Activated CD8-positive, alpha-beta memory T cell treated with anti-CD3 and anti-CD28 coated beads for 36 hours (primary cell): Measurements from ENCODE around the gene NOG. TPM values are rescaled to one million over a fixed set of nuclear protein-coding genes. Genes with fewer than 3 reads are reported as not detected.

Source experiments
- CTCF ChIA-PET: fragments of 350-600 bp; sonication (Branson Sonifier 250); formaldehyde crosslinking; loops from one replicate; lab custom pipeline; 2021; ENCODE audit warnings: antibody characterized with exemption; lab: Charles Lee
- POLR2A ChIA-PET: fragments of 350-600 bp; sonication (Branson Sonifier 250); formaldehyde crosslinking; loops from one replicate; lab custom pipeline; 2021; ENCODE audit warnings: antibody characterized with exemption; lab: Charles Lee
- total RNA-seq, 2 experiments: library from RNA; stranded (reverse); gene quantifications; one replicate each; pipeline ENCODE4 v1.2.3, GENCODE V29; 2021

NOG gene
- total RNA-seq, 2 experiments from 2014 or later = 0.15 TPM; not detected in 1

DNA sequence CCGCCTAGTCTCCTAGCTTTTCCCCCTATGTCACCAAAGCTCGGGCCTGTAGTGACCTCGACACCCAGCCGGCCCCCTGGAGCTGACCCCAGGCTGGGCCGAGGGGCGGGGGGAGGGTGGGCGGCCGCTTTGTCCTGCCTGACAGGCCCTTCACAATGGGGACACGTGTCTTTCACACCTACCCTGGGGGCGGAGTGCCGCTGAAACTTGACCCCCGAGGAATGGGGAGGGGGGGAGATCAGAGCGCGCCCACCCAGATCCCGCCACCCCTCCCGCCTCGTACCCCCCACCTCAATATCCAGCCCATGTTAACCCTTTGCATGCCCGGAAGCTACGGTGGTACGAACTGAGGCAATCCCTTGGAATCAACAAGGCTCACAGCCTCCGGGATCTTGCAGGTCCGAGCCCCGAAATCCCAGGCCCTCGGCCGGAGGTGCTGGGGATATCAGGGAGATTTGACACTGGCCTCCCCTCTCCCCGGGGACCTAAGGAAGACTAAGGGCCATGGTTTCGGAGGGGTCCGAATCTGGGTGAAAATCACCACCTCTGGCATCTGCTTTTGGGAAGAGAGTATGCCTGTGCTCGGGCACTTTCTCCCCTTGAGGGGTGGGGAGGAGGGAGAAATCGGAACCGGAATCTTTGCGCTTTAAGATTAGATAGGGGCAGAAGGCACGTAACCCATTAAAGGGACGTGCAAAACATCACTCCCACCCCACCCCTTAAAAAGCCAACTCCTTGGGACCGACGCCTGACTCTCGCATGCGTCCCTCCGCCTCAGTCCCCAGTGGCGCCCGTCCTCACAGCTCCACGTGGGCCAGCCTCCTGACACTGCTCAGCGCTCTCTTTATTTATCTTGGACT is 2.6 kb downstream of the NOG start:
- ChIA-PET POLR2A (no interaction called here), CTCF (interaction anchor here (1.4 to 3.3 kb wide), 3 partner anchors 9 to 120 kb away, joined by 4 to 13 read pairs (median 8); no protein-coding TSS in a partner anchor)

DNA sequence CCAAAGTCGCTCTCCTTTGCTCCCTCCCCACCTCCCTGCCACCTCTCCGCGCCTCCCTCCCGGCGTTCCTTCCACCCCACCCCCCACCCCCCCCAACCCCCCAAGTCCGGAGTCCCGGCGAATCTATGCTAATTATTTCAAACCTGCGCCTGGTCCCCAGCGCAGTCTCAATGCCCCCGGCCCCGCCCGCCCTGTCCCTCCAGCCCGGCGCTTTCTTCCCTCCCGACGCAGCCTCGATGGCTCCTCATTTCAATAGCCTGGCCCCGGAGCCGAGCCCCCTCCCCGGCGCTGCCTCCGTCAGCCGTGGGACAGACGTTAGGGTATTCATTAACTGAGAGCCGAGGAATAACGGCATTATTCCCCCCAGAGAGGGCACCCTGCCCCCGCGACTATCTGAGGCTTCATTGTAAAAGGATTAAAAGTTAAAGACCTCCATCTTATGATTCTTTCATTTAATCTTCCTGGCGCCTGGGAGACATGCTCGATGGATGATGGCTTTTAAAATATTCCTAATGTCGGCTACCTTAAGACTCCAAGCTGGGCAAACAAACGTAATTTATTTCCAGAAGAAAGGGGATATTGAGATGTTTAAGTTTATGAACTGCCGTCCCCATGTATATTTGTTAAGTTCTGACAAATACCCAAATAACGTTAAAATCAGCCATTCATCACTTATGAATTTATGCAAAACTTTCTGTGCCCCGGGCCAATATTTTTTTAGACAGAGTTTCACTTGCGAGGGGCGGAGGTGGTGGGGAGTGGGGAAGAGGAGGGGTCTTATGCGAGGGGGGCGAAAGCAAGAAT is 3.4 kb downstream of the NOG start:
- POLR2A ChIA-PET = no interaction called here
- CTCF ChIA-PET = interaction anchor here (3.3 kb wide), 1 partner anchor 119 kb away, joined by 13 read pairs; no protein-coding TSS in a partner anchor

DNA sequence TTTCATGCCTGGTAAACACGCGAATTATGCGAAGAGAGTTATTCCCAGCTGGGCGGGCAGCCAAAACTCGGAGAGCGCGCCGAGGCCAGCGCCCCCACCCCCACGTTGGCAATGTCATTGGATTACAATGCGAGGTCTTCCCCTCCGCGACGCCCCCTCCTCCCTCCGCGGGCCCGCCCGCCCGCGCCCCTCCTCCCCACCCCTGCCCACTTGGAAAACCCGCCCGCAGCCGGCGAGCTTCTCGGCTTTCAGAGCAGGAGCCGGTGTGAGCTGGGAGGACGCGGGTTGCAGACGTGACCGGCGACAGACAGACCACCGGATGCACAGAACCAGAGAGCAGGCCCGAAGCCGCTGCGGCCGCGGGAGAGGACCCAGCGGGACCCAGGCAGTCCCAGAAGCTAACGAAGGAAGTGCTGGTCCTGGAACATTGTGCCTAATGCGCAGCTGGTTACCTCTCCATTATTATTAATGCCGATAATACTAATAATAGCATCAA is 4.0 kb downstream of the NOG start:
- CTCF ChIA-PET = interaction anchor here (3.3 kb wide), 1 partner anchor 119 kb away, joined by 13 read pairs; no protein-coding TSS in a partner anchor
- POLR2A ChIA-PET = no interaction called here

DNA sequence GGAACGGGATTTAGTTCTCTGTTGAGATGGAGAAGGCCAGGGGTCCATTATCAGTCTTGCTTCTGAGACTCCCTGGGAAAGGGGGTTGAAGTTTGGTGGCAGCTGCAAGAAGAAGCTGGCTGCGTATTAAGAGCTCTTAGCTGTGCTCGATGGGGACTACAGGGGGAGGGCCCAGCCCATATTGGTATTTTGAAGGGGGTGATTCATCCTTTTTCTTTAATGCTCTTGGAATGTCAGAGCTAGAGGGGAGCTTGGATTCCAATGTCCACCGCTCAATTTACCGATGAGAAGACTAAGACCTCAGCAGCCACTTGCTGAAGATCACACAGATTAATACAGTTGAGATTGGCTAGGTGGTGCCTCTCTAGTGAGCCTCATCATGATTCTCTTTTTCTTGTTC is 5.0 kb downstream of the NOG start:
- ChIA-PET CTCF (interaction anchor here (3.3 kb wide), 1 partner anchor 118 kb away, joined by 13 read pairs; no protein-coding TSS in a partner anchor), POLR2A (no interaction called here)

DNA sequence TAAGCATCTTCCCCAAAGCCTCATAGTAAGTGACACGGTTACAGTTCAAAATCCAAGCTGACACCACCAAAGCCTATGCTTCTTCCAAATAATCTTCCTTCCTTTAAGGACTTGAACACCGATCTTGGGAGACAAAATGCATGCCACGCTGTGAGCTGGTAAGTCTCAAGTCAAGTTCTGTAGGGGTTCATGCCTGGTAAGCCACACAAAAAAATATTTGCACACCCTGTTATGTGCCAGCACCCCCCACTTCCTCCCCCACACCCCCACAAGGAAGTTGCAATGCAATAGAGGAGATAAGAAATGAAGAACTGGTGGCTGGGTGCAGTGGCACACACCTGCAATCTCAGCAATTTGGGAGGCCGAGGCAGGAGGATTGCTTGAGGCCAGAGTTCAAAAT is 5.6 kb downstream of the NOG start:
- ChIA-PET CTCF (interaction anchor here (3.3 kb wide), 1 partner anchor 117 kb away, joined by 13 read pairs; no protein-coding TSS in a partner anchor), POLR2A (no interaction called here)

DNA sequence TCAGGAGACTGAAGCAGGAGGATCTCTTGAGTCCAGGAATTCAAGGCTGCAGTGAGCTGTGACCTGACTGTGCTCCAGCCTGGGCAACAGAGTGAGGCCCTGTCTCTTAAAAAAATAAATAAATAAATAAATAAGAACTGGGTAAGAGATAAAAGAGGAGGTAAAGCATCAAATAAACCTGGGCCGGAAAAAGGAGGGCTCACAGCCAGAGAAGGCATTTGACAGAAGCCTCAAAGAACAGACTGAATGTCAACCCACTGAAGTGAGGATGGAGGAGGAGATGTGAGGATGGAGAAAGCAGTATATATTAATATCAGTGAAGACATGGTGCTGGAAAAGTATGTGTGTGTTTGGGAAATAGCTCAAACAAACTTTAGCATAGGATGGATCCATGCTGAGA is 6.1 kb downstream of the NOG start:
- ChIA-PET POLR2A (no interaction called here), CTCF (interaction anchor here (3.3 kb wide), 1 partner anchor 117 kb away, joined by 13 read pairs; no protein-coding TSS in a partner anchor)

DNA sequence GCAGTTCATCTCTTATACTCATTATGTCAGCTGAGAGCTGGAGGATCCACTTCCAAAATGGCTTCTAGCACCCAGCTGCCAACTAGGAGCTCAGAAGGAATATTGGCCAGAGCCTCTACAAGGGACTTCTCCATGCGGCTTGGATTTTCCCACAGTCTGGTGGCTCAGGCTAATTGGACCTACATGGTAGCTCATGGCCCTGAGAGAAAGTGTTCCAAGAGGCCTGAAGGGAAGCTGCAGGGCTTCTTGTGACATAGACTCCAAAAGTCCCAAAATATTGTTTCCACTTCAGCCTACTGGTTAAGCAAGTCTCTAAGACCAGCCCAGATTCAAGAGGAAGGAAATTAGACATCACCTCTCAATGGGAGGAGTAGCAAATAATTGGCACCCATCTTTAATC is 6.8 kb downstream of the NOG start:
- ChIA-PET CTCF (no interaction called here), POLR2A (no interaction called here)

DNA sequence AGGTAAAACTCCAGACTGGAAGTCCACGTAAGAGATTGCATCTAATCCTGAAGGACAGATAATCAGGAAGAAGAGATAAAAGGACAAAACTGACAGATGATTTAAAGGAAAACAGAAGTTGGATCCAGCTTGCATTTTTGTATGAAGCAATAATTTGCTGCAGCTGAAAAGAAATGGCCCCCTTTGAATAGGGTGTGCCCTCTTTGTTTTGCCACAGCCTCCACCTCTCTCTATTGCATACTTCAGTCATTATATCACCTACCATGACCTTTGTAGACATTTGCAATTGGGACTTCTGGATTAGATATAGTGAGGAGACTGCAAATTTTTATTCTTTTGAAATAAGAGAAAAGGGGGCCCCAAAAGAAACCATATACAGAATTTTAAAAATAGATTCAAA is 8.1 kb downstream of the NOG start:
- ChIA-PET POLR2A (no interaction called here), CTCF (interaction anchor here (1.6 kb wide), 1 partner anchor 114 kb away, joined by 5 read pairs; no protein-coding TSS in a partner anchor)

DNA sequence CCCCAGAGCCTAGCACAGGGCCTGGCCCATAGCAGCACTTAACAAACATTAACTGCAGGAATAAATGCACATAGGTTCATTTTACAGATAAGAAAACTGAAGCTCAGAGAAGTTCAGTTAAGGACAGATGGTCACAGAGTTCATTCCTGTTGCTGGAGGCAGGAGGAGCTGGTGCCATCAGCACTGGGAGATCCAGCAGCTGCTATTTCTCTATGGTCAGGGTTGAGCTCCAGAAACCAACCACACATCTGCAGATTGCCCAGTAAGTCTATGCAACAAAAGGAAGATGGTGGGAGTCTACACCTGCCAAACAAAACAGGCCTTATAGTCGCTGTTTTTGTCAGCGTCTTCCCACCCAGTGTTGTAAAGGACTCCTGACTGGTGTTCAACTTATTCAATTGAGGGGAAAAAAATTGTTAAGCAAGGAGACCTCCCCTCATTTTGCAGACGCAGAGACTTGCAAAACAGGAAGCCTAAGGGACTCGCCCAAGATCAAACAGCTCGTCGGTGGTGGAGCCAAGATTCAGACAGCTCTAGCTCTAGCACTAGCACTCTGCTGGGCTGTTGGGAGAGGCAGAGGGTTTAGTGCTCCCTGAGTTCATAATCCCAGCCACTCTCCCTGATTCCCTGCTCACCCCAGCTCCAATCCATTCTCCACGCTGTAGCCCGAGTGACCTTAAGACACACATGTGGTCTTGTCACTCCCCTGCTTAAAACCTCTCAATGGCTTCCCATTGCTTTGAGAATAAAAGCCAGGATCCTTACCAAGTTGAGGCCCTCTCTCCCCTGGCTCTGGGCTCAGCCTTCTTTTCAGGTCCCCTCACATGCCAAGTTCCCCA is 9.0 kb downstream of the NOG start:
- ChIA-PET POLR2A (no interaction called here), CTCF (interaction anchor here (1.6 to 2.0 kb wide), 2 partner anchors 9 to 113 kb away, joined by 5 to 6 read pairs; partner anchors contain the start of gene NOG)

DNA sequence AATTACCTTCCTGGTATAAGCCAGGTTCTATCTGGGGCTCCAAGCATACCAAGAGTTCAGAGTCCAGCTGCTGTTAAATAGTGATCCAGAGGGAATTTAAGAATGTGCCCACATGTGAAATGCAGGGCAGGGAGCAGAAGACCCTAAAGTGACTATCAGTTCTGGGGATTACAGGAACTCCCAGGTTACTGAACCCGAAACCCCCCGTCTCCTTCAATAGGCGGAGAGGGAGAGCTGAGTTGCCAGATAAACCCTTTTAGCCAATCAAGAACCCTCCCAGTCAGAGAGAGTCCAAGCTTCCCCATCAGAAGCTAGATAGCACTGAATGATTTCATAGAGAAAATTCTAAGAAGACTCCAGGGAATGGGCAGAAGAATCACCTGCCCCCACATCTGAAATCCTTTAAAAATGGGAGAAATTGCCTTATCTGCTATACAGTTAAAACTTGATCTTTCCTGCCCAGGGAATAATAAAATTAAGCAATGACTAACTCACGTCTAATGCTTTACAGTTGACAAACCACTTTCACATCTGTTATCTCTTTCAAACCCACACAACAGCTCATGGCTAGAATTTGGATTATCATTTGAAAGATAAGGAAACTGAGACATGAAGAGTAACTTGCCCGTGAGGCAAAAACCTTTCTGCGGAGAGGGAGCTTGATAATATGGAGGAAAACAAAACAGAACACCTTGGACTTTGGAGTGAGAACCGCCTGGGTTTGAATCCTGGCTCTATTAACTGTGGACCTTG is 10.2 kb downstream of the NOG start:
- POLR2A ChIA-PET = no interaction called here
- CTCF ChIA-PET = interaction anchor here (2.0 kb wide), 1 partner anchor 11 kb away, joined by 6 read pairs; the partner anchor contains the start of gene NOG

DNA sequence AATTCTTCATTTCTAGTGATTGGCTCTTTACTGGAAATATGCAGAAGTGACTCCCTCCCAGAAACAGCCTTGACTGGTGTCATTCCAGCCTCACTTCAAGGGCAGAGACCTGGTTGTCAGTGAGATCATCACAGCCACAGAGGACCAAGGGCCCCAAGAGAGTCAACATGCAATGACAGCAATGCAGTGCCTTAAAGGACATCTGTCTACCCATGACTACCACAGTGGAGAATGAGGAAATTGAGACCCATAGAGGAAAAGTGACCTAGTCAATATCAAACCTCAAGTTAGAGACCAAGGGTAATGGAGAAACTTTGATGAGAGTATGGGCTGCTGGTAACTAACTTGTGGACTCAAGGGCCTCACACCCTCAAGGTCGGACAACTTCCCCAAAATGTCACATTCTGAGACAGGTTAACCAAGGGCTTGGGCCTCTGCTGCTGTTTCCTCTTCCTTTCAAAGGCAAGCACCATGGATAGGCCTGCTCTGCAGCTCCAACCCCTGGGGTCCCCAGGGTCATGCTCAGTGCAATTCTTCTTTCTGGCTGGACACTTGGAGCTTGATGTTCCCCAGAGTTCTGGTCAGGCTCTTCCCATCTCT is 11.3 kb downstream of the NOG start:
- ChIA-PET CTCF (interaction anchor here (1.0 to 2.0 kb wide), 2 partner anchors 10 to 12 kb away, joined by 4 to 6 read pairs; partner anchors contain the start of gene NOG), POLR2A (no interaction called here)

DNA sequence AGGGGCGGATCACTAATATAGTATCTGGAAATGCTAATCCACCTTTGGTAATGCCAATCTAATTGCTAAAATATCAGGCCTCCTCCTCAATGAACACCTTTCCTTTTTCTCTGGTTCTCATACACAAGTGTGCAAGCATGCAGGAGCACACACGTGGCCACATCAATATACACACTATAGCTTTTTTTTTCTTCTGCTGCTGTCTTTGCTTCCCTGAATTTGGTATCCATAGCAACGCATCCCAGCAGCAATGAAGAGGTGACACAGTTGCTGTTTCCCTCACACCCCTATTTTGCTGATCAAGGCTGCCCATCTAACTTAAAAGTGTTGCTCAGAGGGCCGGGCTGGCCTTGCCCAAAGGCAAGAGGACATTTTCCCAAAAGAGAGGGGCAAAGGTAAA is 15.4 kb downstream of the NOG start:
- POLR2A ChIA-PET = no interaction called here
- CTCF ChIA-PET = no interaction called here

DNA sequence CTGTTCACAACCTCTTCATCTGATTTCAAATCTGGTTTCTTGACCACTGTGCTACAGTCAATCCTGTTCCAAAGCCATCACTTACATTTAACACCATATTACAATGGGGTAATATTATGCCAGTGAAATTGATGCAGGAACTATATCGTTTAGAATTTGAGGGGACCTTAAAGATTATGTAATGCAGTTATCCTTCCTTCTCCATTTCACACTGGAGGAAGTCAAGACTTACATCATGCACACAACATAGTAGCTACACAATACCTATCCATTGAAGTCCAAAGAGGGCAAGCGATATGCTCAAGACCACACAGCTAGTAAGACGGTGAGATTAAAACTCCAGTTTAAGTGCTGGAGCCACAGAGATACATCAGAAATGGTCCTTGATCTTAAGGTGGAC is 16.8 kb downstream of the NOG start:
- ChIA-PET POLR2A (no interaction called here), CTCF (interaction anchor here (1.1 kb wide), 1 partner anchor 105 kb away, joined by 3 read pairs; no protein-coding TSS in a partner anchor)

DNA sequence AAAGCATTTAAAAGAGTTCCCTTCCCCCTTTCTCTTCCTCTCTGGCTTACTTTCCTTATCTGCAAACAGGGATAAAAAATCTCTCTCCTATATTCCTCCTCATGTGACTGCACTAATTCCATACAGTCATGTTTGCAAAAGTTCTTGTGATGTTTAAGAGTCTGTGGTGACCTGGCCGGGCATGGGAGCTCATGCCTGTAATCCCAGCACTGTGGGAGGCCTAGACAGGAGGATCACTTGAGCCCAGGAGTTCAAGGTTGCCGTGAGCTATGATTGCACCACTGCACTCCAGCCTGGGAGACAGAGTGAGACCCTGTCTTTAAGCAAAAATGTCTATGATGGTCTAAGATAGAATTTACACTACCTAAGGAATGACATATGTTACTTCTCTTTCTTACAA is 19.6 kb downstream of the NOG start:
- CTCF ChIA-PET = no interaction called here

DNA sequence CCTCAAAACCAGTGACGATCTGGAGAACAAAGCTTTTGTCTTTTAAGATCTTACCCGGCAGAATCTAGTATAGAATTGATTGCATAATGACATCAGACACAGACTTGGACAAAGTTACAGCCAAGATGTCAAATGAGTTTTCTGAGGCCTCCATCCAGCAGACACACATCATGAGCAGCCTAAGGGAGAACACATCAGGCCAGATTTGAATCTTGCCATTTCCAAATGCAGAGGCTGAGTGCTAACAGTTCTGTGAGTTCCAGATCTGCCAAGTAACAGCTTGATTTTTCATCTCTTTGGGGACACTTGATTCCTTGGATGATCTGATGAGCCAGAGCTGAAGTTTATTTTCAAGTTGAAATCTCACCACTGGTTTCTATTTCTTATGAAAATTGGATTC is 21.0 kb downstream of the NOG start:
- ChIA-PET CTCF (no interaction called here), POLR2A (no interaction called here)

More for the DNA sequence above, 19.6 kb downstream of the NOG start:
- POLR2A ChIA-PET = no interaction called here

DNA sequence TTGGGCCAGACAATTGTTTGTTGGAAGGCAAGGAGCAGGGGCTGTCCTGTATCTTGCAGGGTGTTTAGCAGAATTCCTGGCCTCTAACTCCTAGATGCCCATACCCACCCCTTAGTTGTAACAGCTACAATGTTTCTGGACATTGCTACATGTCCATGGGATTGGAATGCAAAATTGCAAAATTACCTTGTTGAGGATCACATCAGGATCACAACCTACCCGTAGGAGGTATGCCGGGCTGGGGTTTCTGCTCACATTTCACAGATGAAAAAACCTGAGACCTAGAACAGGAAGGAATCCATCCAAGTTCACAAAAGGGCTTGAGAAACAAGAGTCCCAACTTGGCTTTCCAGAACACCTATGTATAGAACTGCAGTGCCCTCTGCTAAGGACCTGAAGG is 22.7 kb downstream of the NOG start:
- CTCF ChIA-PET = no interaction called here
- POLR2A ChIA-PET = no interaction called here

DNA sequence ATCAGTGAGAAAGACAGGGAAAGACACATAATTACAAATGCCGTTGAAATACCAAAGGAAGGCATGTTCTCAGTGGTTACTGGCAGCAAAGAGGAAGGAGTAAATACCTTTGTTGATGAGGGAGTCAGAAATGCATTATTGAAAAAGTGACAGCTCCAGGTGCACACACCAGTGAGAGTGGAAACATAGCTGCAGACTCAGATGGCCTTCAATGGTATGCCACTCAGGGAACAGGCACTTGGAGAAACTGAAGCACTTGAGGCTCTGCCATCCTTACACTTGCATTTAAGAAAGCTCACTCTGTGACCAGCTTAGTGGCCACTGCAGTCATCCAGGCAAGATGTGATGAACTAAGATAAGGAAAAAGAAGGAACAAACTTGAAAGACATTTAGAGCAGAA is 29.9 kb downstream of the NOG start:
- CTCF ChIA-PET = no interaction called here
- POLR2A ChIA-PET = no interaction called here

DNA sequence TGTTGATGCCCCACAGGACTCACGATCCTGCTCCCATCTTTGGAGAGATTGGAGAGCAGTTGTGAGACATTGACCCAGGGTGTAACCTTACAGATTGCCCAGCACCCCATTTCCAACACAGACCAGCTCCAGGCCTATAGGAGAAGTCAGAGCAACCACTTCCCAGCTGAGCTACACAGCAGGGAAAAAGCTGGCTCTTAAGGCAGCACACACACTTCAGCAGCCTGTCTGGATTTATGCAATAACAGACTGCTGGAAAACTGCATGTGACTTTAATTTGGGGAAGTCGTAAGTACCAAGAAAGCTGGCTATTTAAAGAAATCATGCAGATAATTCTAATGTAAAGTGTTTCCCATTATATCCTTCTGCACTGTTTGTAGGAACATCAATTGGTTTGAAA is 30.8 kb downstream of the NOG start:
- ChIA-PET CTCF (no interaction called here), POLR2A (no interaction called here)
